Measurements from ENCODE around the gene SERPIND1.

Gene SERPIND1

DNA sequence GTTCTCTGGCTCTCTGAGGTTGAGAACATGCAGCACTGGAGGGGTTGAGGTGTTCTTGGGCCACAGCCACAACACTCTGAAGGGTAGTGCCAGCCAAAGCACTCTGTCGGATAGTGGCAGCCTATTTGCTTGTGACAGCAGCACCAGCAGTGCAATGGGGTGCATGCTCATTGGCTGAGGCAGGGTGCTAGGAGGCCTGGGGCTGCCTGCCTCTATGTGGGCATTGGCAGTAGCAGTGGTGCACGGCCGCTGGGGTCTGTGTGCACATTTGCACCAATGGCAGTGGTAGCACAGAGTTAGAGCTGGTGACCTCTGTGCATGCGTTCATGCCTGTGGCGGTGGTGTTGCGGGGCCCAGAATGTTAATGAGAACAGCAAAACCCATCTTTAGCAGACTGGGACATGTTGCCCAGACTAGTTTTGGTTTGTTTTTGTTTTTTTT lies 59.3 kb downstream of the SERPIND1 start:
- Histone ChIP-seq H3K27ac (ENCODE audit: insufficient read depth in 1 of 2, low read depth in 1 of 2, low read length in 2 of 2, poor library complexity in 1 of 2, severe bottlenecking in 2 of 2) (no peak overlapping the region), H3K4me3 (ENCODE audit: control insufficient read depth in 1 of 7, extremely low read depth in 1 of 7, insufficient read depth in 4 of 7, low read depth in 2 of 7, low read length in 6 of 7) (no peak overlapping the region), H3K36me3 (ENCODE audit: control insufficient read depth in 4 of 4, insufficient read depth in 4 of 4, low read length in 3 of 4) (peaks cover 16 to 38% (median 23%) of the 10 kb centered on the region in 4 experiments), H3K9me3 (ENCODE audit: control extremely low read depth in 1 of 5, control insufficient read depth in 4 of 5, insufficient read depth in 2 of 5, low read depth in 1 of 5, low read length in 4 of 5) (peaks cover 0 to 3% (median 0%) of the 10 kb centered on the region in 5 experiments), H3K4me1 (ENCODE audit: control extremely low read depth in 1 of 4, control insufficient read depth in 4 of 4, insufficient read depth in 4 of 4, low read length in 3 of 4) (peaks cover 0 to 25% (median 22%) of the 10 kb centered on the region in 4 experiments), H3K27me3 (replicated peaks in 2 of 5; ENCODE audit: control insufficient read depth in 4 of 5, insufficient read depth in 5 of 5, low read length in 4 of 5) (no peaks in the 10 kb centered on the region)
- WGBS (ENCODE audit: insufficient coverage): 100% methylated on average over 6 of the region's 6 CpGs
- ChIA-PET CTCF (interaction anchor here (0.9 to 2.0 kb wide), 3 partner anchors 9 to 36 kb away, joined by 3 to 6 read pairs (median 3); no protein-coding TSS in a partner anchor), POLR2A (no interaction called here)
- no peak for DNase-seq

DNA sequence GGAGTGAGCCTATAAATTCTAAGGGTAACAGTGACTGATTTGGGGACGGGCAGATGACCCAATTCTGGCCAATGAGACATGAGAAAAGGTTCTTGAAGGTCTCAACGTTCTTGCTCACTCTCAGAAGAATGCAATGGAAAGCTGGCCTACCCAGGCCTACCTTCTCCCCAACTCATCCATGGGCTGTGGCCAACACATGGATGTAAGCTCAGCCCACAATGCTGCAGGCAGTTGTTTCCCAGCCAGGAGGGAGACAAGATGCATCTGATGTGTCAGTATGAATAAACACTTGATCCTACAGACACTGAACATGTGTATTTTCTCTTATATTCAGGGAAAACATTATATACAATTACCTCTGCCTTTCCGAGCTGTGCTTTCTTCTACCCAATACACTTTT lies 60.3 kb downstream of the SERPIND1 start:
- Histone ChIP-seq H3K9me3 (ENCODE audit: control extremely low read depth in 1 of 5, control insufficient read depth in 4 of 5, insufficient read depth in 2 of 5, low read depth in 1 of 5, low read length in 4 of 5) (peaks cover 0 to 3% (median 0%) of the 10 kb centered on the region in 5 experiments), H3K36me3 (ENCODE audit: control insufficient read depth in 4 of 4, insufficient read depth in 4 of 4, low read length in 3 of 4) (peaks cover 16 to 34% (median 22%) of the 10 kb centered on the region in 4 experiments), H3K27me3 (replicated peaks in 2 of 5; ENCODE audit: control insufficient read depth in 4 of 5, insufficient read depth in 5 of 5, low read length in 4 of 5) (no peaks in the 10 kb centered on the region), H3K4me1 (ENCODE audit: control extremely low read depth in 1 of 4, control insufficient read depth in 4 of 4, insufficient read depth in 4 of 4, low read length in 3 of 4) (peaks cover 0 to 25% (median 22%) of the 10 kb centered on the region in 4 experiments), H3K4me3 (ENCODE audit: control insufficient read depth in 1 of 7, extremely low read depth in 1 of 7, insufficient read depth in 4 of 7, low read depth in 2 of 7, low read length in 6 of 7) (no peak overlapping the region), H3K27ac (ENCODE audit: insufficient read depth in 1 of 2, low read depth in 1 of 2, low read length in 2 of 2, poor library complexity in 1 of 2, severe bottlenecking in 2 of 2) (peak overlapping the region in 1 of 2 experiments; percentile 37)
- ChIA-PET POLR2A (interaction anchor here (0.5 kb wide), 1 partner anchor 12 kb away, joined by 4 read pairs; no protein-coding TSS in a partner anchor), CTCF (interaction anchor here (0.7 to 2.0 kb wide), 2 partner anchors 10 to 62 kb away, joined by 3 to 6 read pairs; no protein-coding TSS in a partner anchor)
- WGBS (ENCODE audit: insufficient coverage): 90% methylated on average over 2 of the region's 3 CpGs
- DNase-seq: no peak

DNA sequence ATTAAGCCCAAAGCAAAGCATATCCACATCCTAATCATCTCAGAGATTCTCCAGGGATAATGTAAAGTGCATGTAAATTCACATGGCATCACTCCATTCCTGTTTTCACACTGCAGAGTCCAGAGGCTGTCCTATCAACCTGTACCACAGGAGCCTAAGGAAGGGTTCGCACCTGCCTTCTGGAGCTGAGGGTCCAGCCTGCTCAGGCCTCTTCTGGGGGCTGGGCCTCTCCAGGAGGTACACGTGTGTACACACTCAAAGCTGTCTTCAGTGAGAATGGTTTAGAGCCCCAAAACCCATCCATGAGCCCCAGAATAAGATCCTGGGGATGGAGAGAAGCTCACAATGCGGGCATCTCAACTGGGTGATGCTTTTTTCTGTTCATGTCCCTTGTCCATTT lies 60.8 kb downstream of the SERPIND1 start:
- ChIA-PET POLR2A (interaction anchor here (0.5 kb wide), 1 partner anchor 11 kb away, joined by 4 read pairs; no protein-coding TSS in a partner anchor), CTCF (interaction anchor here (0.7 to 2.0 kb wide), 6 partner anchors 11 to 62 kb away, joined by 3 to 6 read pairs (median 4); no protein-coding TSS in a partner anchor)
- no peak for DNase-seq
- H3K27ac ChIP-seq (ENCODE audit: insufficient read depth in 1 of 2, low read depth in 1 of 2, low read length in 2 of 2, poor library complexity in 1 of 2, severe bottlenecking in 2 of 2): peak overlapping the region in 1 of 2 experiments; percentile 37
- H3K36me3 ChIP-seq (ENCODE audit: control insufficient read depth in 4 of 4, insufficient read depth in 4 of 4, low read length in 3 of 4): peaks cover 16 to 32% (median 22%) of the 10 kb centered on the region in 4 experiments
- 96% methylated on average over 3 of the region's 3 CpGs for whole genome bisulfite sequencing (ENCODE audit: insufficient coverage)
- no peak overlapping the region for H3K4me3 ChIP-seq (ENCODE audit: control insufficient read depth in 1 of 7, extremely low read depth in 1 of 7, insufficient read depth in 4 of 7, low read depth in 2 of 7, low read length in 6 of 7)
- no peaks in the 10 kb centered on the region for H3K27me3 ChIP-seq (replicated peaks in 2 of 5; ENCODE audit: control insufficient read depth in 4 of 5, insufficient read depth in 5 of 5, low read length in 4 of 5)
- H3K4me1 ChIP-seq (ENCODE audit: control extremely low read depth in 1 of 4, control insufficient read depth in 4 of 4, insufficient read depth in 4 of 4, low read length in 3 of 4): peaks cover 0 to 25% (median 22%) of the 10 kb centered on the region in 4 experiments
- H3K9me3 ChIP-seq (ENCODE audit: control extremely low read depth in 1 of 5, control insufficient read depth in 4 of 5, insufficient read depth in 2 of 5, low read depth in 1 of 5, low read length in 4 of 5): peaks cover 0 to 3% (median 0%) of the 10 kb centered on the region in 5 experiments
